HuH-7 (cell line): Measurements from ENCODE around the gene COPS7B.

Experiments used
- DNase-seq: peaks from one replicate; pipeline ENCODE4 v3.0.0; 2011; ENCODE audit warnings: low spot score

The COPS7B gene

DNA sequence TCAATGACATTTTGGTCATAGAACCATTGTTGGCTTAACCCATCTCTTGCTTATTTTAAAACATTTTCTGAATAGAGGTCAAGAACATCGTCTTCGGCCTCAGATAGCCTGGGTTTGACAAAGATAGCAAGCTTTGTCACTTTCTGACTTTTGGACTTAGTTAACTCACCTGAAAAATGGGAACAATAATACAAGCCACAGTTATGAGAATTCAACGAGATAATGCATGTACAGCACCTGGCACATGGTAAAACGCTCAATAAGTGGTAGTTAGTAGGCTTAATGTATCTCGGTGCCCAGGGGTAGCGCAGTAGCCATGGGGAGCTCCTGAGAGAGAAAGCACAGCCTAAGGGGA is 446 bp upstream of the COPS7B start:
- no peak for DNase-seq

- no peak for DNase-seq
Measured at GRCh38 chr2:231786917-231787292, 660 bp downstream of the COPS7B start.

GRCh38 chr2:231791107-231791506 is 4.9 kb downstream of the COPS7B start:
- no peak for DNase-seq

- DNase-seq = no peak
Measured at GRCh38 chr2:231794383-231794782, 8.1 kb downstream of the COPS7B start.

GRCh38 chr2:231795525-231796327 is 9.5 kb downstream of the COPS7B start:
- peak; percentile 67 for DNase-seq

DNA sequence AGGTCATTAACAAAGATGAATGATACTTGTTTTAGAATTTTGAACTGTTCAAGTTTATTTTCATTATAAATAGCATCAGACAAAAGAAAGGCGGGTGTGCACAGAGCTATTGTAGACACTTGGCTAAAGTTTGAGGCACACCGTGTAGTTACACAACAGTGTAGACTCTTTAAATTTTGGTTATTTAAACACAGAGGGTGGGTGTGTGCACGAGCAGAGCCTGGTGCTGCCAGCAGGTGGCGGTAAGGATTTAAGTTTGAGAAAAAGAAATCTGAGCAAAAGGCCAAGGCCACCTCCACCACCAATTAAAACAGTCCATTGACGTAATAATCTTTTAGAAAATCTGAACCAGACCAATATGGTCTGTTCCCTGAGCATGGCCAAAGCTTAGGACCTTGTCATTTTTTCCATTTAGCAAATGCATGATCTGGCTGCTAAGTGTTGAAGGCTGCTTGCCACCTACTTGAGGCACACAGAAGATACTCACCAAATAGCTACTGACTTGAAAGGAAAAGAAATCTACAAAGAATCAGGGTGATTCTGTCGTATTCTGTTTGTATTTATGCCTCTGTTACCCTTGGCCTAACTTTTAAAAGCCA is 14.3 kb downstream of the COPS7B start:
- DNase-seq = peak; percentile 45

DNA sequence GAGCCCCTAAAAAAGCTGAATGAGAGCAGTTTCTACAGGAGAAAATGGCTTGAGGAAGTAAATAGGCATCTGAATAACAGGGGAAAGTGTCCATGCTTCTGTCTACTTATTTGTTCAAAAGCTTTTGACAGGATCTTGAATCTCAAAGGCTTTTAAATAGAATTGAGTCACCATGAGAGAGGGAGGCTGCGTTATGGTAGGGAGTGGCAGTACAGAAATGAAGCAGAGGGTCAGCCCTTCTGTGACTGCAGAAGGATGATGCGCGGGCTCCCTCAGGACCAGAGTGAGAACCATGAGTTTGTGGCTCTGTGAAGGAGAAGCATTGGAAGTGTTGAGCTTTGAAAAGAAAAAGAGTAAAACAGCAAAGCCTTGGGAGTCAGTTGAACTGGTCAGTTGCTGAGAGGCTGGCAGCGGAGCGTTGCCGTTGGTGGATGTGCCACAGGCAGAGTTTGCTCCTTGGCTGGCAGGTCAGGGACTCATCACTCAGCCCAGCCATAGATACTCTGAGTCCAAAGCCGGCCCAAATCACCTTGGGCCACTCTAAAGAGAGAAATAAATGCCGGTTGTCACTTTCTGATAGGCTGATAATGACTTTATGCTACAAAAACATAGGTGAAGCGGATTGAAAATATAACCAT is 17.4 kb downstream of the COPS7B start:
- no peak for DNase-seq

- no peak for DNase-seq
Measured at GRCh38 chr2:231807020-231807419, 20.8 kb downstream of the COPS7B start.

DNA sequence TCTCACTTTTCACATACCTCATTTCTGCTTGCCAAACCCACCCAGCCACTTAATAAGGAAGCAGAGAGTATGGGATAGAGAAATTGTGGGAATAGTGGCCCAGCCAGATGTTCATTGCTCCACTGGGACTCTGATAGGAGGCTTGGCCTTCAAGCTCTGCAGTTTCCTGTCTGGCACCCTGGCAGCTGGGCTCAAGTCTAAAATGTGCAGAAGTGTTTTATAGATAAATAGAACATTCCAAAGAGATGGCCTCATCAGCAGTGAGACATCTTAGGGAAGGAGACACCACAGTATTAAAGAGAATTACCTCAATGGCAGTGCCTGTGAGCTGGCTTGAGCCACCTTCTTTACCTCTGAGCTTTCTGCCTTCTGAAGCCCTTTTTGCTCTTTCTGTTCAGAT is 24.7 kb downstream of the COPS7B start:
- DNase-seq = no peak

GRCh38 chr2:231816327-231817026 is 30.2 kb downstream of the COPS7B start:
- no peak for DNase-seq

GRCh38 chr2:231819447-231820042 is 33.3 kb downstream of the COPS7B start:
- no peak for DNase-seq

DNA sequence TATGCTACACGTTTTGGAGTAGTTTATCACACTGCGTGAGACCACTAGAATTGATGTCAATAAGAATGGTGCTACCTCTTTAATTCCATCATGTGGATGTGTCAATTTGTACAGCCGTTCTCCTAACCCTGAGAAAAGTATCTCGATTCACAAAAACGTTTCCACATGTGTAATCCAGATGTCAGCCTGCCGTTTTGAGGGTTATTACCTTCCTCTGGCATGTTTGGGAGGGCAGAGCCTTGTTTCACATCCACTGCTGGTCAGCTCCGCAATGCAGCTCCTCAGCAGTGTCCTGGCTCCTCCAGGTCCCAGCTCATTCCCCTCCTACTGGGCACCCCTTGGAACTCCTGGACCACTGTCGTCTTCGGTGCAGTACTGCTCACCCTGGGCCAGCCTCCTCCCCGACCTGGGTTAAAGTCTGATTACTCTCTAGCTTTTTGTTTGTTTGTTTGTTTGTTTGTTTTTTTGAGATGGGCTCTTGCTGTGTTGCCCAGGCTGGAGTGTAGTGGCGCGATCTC is 34.6 kb downstream of the COPS7B start:
- DNase-seq = no peak

- DNase-seq = no peak
Measured at GRCh38 chr2:231821908-231822307, 35.7 kb downstream of the COPS7B start.

DNA sequence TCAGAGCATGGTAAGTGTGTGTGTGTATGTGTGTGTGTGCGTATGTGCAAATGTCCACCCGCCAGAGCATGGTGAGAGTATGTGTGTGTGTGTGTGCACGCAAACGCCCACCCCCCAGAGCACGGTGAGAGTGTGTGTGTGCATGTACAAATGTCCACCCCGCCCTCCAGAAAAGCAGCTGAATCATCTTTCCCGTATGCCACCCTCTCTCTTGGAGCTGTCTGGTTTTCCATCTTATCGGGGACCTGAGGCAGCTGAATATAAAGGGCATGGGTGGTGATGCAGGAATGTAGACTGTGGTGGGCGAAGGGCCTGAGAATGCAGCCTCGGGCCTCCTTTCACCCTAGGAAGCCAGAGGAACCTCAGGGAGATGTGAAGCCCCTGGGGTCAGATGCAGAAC is 66.9 kb downstream of the COPS7B start:
- no peak for DNase-seq

GRCh38 chr2:231854616-231855125 is 68.4 kb downstream of the COPS7B start:
- no peak for DNase-seq

GRCh38 chr2:231856959-231857358 is 70.7 kb downstream of the COPS7B start:
- no peak for DNase-seq
